ENCODE results near the gene OR10C1.

OR10C1 gene

DNA sequence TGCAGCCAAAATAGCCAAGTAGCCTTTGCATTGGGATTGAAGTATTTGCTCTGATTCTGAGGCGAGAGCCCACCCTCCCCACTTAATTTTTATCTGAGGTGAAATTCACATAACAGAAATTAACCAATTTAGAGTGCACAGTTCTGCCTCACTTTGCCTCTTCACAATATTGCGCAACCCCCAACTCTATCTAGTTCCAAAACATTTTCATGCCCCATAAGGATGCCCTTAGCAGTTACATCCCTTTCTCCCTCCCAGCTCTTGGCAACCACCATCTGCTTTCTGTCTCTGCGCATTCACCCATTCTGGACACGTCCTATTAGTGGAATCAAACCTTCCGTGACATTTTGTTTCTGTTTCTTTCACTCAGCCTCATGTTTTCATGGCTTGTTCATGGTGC lies 39.6 kb downstream of the OR10C1 start:
- no peak for DNase-seq (ENCODE audit: low spot score)

- no peak for DNase-seq (ENCODE audit: low spot score)
Observed at GRCh38 chr6:29479560-29479959, 40.5 kb downstream of the OR10C1 start.

GRCh38 chr6:29483186-29483585 lies 44.1 kb downstream of the OR10C1 start:
- DNase-seq (ENCODE audit: low spot score) = no peak

DNA sequence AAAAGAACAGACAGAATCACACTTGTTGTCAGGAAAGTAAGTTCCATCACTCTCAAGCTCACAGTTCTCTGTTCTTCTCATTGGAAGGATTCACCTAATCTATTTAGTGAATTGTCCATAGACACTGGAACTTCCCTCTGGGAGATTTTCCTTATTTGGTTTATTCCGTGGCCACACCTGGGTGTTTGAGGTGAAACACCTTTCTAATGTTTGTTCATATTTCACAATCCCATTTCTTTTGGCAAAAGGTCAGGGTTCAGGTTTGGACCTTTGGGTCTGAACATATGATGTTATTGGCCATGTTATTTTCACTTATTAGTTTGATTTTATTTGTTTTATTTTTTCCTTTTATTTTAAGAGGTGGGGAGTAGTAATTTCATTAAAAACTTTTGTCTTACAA lies 44.6 kb downstream of the OR10C1 start:
- no peak for DNase-seq (ENCODE audit: low spot score)

- no peak for DNase-seq (ENCODE audit: low spot score)
Observed at GRCh38 chr6:29486577-29486976, 47.5 kb downstream of the OR10C1 start.

- DNase-seq (ENCODE audit: low spot score) = no peak
Observed at GRCh38 chr6:29487131-29487530, 48.0 kb downstream of the OR10C1 start.

DNA sequence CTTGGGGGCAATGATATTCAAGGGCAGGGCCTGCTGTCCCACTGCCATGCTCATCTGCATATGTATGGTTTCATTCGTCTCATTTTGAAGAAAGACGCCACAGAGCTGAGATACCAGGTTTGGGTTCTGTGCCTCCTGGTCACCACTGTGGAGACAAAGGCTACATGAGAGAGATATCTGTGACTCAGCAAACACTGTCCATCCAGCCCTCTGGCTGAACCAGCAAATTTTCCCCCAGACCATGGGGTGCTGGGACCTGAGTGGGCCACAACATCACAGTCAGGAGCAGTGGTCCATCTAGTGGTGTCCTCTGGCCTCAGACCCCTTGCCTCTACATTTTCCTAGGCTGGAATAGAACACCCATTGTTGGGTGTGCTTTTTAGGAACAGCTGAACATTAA lies 48.6 kb downstream of the OR10C1 start, which contains the start of gene MAS1L:
TSS of gene MAS1L (minus strand) at position 297 of the 400 bp plus-strand sequence. CDS start at position 243, 54 bp downstream.
- DNase-seq (ENCODE audit: low spot score) = no peak

GRCh38 chr6:29488874-29489273 lies 49.8 kb downstream of the OR10C1 start:
- DNase-seq (ENCODE audit: low spot score) = no peak

- DNase-seq (ENCODE audit: low spot score) = no peak
Observed at GRCh38 chr6:29489286-29489685, 50.2 kb downstream of the OR10C1 start.

- DNase-seq (ENCODE audit: low spot score) = no peak
Observed at GRCh38 chr6:29490055-29490454, 50.9 kb downstream of the OR10C1 start.

- no peak for DNase-seq (ENCODE audit: low spot score)
Observed at GRCh38 chr6:29490552-29490951, 51.4 kb downstream of the OR10C1 start.

Measured in putamen (tissue), 1 donor.